ENCODE data around the gene CNTN6. TPM values are rescaled to one million over a fixed set of nuclear protein-coding genes. Genes with fewer than 3 reads are reported as not detected.

CNTN6 gene
- total and polyA plus RNA-seq, 2 of the 4 experiments (the other 2 are of a cell fraction) = not detected

DNA sequence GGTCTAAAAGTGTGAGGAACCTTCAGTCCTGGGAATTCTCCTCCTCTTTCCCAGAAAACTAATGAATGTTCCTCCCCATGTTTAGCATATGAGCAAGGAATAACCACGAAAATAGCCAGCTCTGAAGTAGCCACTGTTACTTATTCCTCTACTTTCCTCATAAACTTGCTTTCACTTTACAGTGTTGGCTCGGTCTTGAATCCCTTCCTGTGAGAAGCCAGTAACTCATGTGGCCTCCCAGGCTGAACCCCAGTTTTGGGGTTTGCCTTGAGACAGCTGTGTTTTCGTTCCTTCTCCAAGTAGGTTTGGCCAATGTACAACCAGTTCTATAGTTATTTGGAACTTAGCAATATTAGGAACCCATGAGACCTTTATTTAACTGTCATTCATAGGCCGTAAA lies 195.0 kb downstream of the CNTN6 start:
- in situ Hi-C loops (cut with MboI; ENCODE audit: low sequenced_read_pairs) = no loop called here
- no CpG with 5 or more reads among the region's 4 CpGs for WGBS, 2 experiments (ENCODE audit: extremely low coverage in 2 of 2, insufficient read length in 1 of 2)

More for the DNA sequence above, 195.0 kb downstream of the CNTN6 start:
- no peak overlapping the region for H4K8ac ChIP-seq (ENCODE audit: low read depth in 2 of 2, low read length in 2 of 2)
- no peak overlapping the region for H2BK20ac ChIP-seq (ENCODE audit: low read depth, low read length)
- H3K9me1 ChIP-seq (ENCODE audit: insufficient read depth, low read length) = no peaks in the 10 kb centered on the region
- H4K20me1 ChIP-seq (ENCODE audit: insufficient read depth, low read length) = no peaks in the 10 kb centered on the region
- H3K23ac ChIP-seq (ENCODE audit: low read depth, low read length) = no peak overlapping the region
- no peak overlapping the region for H2BK120ac ChIP-seq (ENCODE audit: low read depth, low read length)
- CTCF ChIA-PET = no interaction called here
- intact Hi-C loops (cut with micrococcal nuclease) (no loop called here), dilution Hi-C loops (cut with HindIII; ENCODE audit: low sequenced_read_pairs, unreplicated experiment) (no loop called here)
- H3K4ac ChIP-seq (ENCODE audit: low read depth, low read length) = no peak overlapping the region
- no peak overlapping the region for H4K91ac ChIP-seq (ENCODE audit: insufficient read depth, low read depth, low read length)
- no peak for TF ChIP-seq RFX5 (IDR thresholded peaks at IDR 0.05; ENCODE audit: low read depth, low read length)
- no peak for TF ChIP-seq RAD21 (IDR thresholded peaks at IDR 0.05; ENCODE audit: low read length)
- TF ChIP-seq SMC3 (IDR thresholded peaks at IDR 0.05; ENCODE audit: low read depth, low read length) = no peak
- no peak for TF ChIP-seq POLR2A (IDR thresholded peaks at IDR 0.05; ENCODE audit: low read depth, low read length)
- no peak for TF ChIP-seq MAFK (IDR thresholded peaks at IDR 0.05; ENCODE audit: low read depth, low read length)
- TF ChIP-seq, protein P1, sequence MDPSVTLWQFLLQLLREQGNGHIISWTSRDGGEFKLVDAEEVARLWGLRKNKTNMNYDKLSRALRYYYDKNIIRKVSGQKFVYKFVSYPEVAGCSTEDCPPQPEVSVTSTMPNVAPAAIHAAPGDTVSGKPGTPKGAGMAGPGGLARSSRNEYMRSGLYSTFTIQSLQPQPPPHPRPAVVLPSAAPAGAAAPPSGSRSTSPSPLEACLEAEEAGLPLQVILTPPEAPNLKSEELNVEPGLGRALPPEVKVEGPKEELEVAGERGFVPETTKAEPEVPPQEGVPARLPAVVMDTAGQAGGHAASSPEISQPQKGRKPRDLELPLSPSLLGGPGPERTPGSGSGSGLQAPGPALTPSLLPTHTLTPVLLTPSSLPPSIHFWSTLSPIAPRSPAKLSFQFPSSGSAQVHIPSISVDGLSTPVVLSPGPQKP (IDR thresholded peaks at IDR 0.05; ENCODE audit: borderline replicate concordance, low read depth, low read length) = no peak
- no peak overlapping the region for H3K9ac ChIP-seq (ENCODE audit: low read depth, low read length)
- no peak overlapping the region for H3K27ac ChIP-seq (ENCODE audit: insufficient read depth, low read length)
- H3K79me1 ChIP-seq (ENCODE audit: low read depth in 1 of 2, low read length in 2 of 2) = no peaks in the 10 kb centered on the region
- no peak overlapping the region for H3K4me2 ChIP-seq (ENCODE audit: low read depth, low read length)
- POLR2A ChIA-PET (ENCODE audit: unreplicated experiment) = no interaction called here
- no TSS peak for BruUV-seq (replicated peaks)
- no peaks in the 10 kb centered on the region for H3K4me1 ChIP-seq (ENCODE audit: control insufficient read depth, insufficient read depth, low read length)
- no peak overlapping the region for H2AFZ ChIP-seq (replicated peaks; ENCODE audit: low read length, poor library complexity)
- H3K18ac ChIP-seq (ENCODE audit: low read depth, low read length) = no peak overlapping the region
- H3K14ac ChIP-seq (replicated peaks; ENCODE audit: low read depth, low read length) = no peak overlapping the region
- no peak overlapping the region for H2BK5ac ChIP-seq (ENCODE audit: low read depth, low read length, poor library complexity, severe bottlenecking)
- H4K5ac ChIP-seq (ENCODE audit: low read depth, low read length) = no peak overlapping the region
- H2AK5ac ChIP-seq (ENCODE audit: low read depth, low read length) = no peak overlapping the region
- no peaks in the 10 kb centered on the region for H3K27me3 ChIP-seq (ENCODE audit: control insufficient read depth, insufficient read depth, low read length)
- DNase-seq (no peak), ATAC-seq (ENCODE audit: low read depth) (no peak)
- no peaks in the 10 kb centered on the region for H3K36me3 ChIP-seq (ENCODE audit: control insufficient read depth, insufficient read depth, low read length)
- H3K9me3 ChIP-seq (ENCODE audit: control insufficient read depth, insufficient read depth, low read length) = peaks cover 4% of the 10 kb centered on the region; the same call in 1 of the 2 replicates
- H2AK9ac ChIP-seq (replicated peaks; ENCODE audit: low read depth, low read length, poor library complexity) = no peak overlapping the region
- no peak overlapping the region for H3K56ac ChIP-seq (ENCODE audit: extremely low read depth, insufficient read depth, low read length)
- H3K4me3 ChIP-seq (ENCODE audit: insufficient read depth, low read depth, low read length) = no peak overlapping the region
- H2BK15ac ChIP-seq (ENCODE audit: low read depth, low read length) = no peak overlapping the region
